ENCODE measurements around the gene CEP85L. TPM values are rescaled to one million over a fixed set of nuclear protein-coding genes. Genes with fewer than 3 reads are reported as not detected.

Gene CEP85L
- total and polyA plus RNA-seq, 4 donors, result 7.4 to 37.3 (median 18.2) TPM

- H3K36me3 ChIP-seq (ENCODE audit: control insufficient read depth, insufficient read depth, low read length), result no peaks in the 10 kb centered on the region
- no peaks in the 10 kb centered on the region for H3K4me1 ChIP-seq (ENCODE audit: control insufficient read depth, insufficient read depth, low read length)
- no peaks in the 10 kb centered on the region for H3K27me3 ChIP-seq (ENCODE audit: control insufficient read depth, insufficient read depth, low read length)
- peak in 1 of 6 donors; percentile 21 for DNase-seq (ENCODE audit: low read depth in 4 of 6, low spot score in 6 of 6)
- peaks cover 11% of the 10 kb centered on the region for H3K9me3 ChIP-seq (ENCODE audit: control insufficient read depth, insufficient read depth, low read length)
- no CpG with 5 or more reads among the region's 2 CpGs for WGBS (ENCODE audit: insufficient coverage)
- H3K27ac ChIP-seq (ENCODE audit: low read depth, low read length), result no peak overlapping the region
- no peak overlapping the region for H3K4me3 ChIP-seq (ENCODE audit: low read depth, low read length)
Measured at GRCh38 chr6:118571121-118571520, 80.3 kb downstream of the CEP85L start.

- H3K9me3 ChIP-seq (ENCODE audit: control insufficient read depth, insufficient read depth, low read length), result peaks cover 5% of the 10 kb centered on the region
- no peak overlapping the region for H3K27ac ChIP-seq (ENCODE audit: low read depth, low read length)
- no peaks in the 10 kb centered on the region for H3K36me3 ChIP-seq (ENCODE audit: control insufficient read depth, insufficient read depth, low read length)
- H3K4me3 ChIP-seq (ENCODE audit: low read depth, low read length), result no peak overlapping the region
- no CpG with 5 or more reads among the region's 1 CpG for WGBS (ENCODE audit: insufficient coverage)
- H3K4me1 ChIP-seq (ENCODE audit: control insufficient read depth, insufficient read depth, low read length), result no peaks in the 10 kb centered on the region
- DNase-seq (ENCODE audit: low read depth in 4 of 6, low spot score in 6 of 6), result no peak
- no peaks in the 10 kb centered on the region for H3K27me3 ChIP-seq (ENCODE audit: control insufficient read depth, insufficient read depth, low read length)
Measured at GRCh38 chr6:118569498-118569897, 81.9 kb downstream of the CEP85L start.

- 80% methylated on average over 1 of the region's 3 CpGs for WGBS (ENCODE audit: insufficient coverage)
- H3K27ac ChIP-seq (ENCODE audit: low read depth, low read length), result no peak overlapping the region
- H3K27me3 ChIP-seq (ENCODE audit: control insufficient read depth, insufficient read depth, low read length), result no peaks in the 10 kb centered on the region
- no peak overlapping the region for H3K4me3 ChIP-seq (ENCODE audit: low read depth, low read length)
- H3K4me1 ChIP-seq (ENCODE audit: control insufficient read depth, insufficient read depth, low read length), result no peaks in the 10 kb centered on the region
- no peak for DNase-seq (ENCODE audit: low read depth in 4 of 6, low spot score in 6 of 6)
- H3K9me3 ChIP-seq (ENCODE audit: control insufficient read depth, insufficient read depth, low read length), result no peaks in the 10 kb centered on the region
- H3K36me3 ChIP-seq (ENCODE audit: control insufficient read depth, insufficient read depth, low read length), result no peaks in the 10 kb centered on the region
Measured at GRCh38 chr6:118567974-118568373, 83.4 kb downstream of the CEP85L start.

GRCh38 chr6:118565311-118565960 is 86.0 kb downstream of the CEP85L start:
- H3K4me3 ChIP-seq (ENCODE audit: low read depth, low read length), result no peak overlapping the region

GRCh38 chr6:118562959-118563358 is 88.4 kb downstream of the CEP85L start:
- no CpG with 5 or more reads among the region's 1 CpG for WGBS (ENCODE audit: insufficient coverage)
- peak in 1 of 6 donors; percentile 7 for DNase-seq (ENCODE audit: low read depth in 4 of 6, low spot score in 6 of 6)
- Histone ChIP-seq H3K27ac (ENCODE audit: low read depth, low read length) (no peak overlapping the region), H3K4me1 (ENCODE audit: control insufficient read depth, insufficient read depth, low read length) (no peaks in the 10 kb centered on the region), H3K9me3 (ENCODE audit: control insufficient read depth, insufficient read depth, low read length) (no peaks in the 10 kb centered on the region), H3K36me3 (ENCODE audit: control insufficient read depth, insufficient read depth, low read length) (no peaks in the 10 kb centered on the region), H3K4me3 (ENCODE audit: low read depth, low read length) (no peak overlapping the region), H3K27me3 (ENCODE audit: control insufficient read depth, insufficient read depth, low read length) (no peaks in the 10 kb centered on the region)

More at GRCh38 chr6:118565311-118565960, 86.0 kb downstream of the CEP85L start:
- no peaks in the 10 kb centered on the region for H3K9me3 ChIP-seq (ENCODE audit: control insufficient read depth, insufficient read depth, low read length)
- H3K27me3 ChIP-seq (ENCODE audit: control insufficient read depth, insufficient read depth, low read length), result no peaks in the 10 kb centered on the region
- 64% methylated on average over 2 of the region's 5 CpGs for WGBS (ENCODE audit: insufficient coverage)
- H3K4me1 ChIP-seq (ENCODE audit: control insufficient read depth, insufficient read depth, low read length), result no peaks in the 10 kb centered on the region
- H3K36me3 ChIP-seq (ENCODE audit: control insufficient read depth, insufficient read depth, low read length), result no peaks in the 10 kb centered on the region
- DNase-seq (ENCODE audit: low read depth in 4 of 6, low spot score in 6 of 6), result peak in 4 of 6 donors; percentile 4 to 93 (median 54)
- H3K27ac ChIP-seq (ENCODE audit: low read depth, low read length), result no peak overlapping the region

GRCh38 chr6:118562248-118562647 is 89.1 kb downstream of the CEP85L start:
- H3K27ac ChIP-seq (ENCODE audit: low read depth, low read length), result no peak overlapping the region
- DNase-seq (ENCODE audit: low read depth in 4 of 6, low spot score in 6 of 6), result no peak
- H3K4me1 ChIP-seq (ENCODE audit: control insufficient read depth, insufficient read depth, low read length), result no peaks in the 10 kb centered on the region
- H3K27me3 ChIP-seq (ENCODE audit: control insufficient read depth, insufficient read depth, low read length), result no peaks in the 10 kb centered on the region
- no CpG with 5 or more reads among the region's 1 CpG for WGBS (ENCODE audit: insufficient coverage)
- no peaks in the 10 kb centered on the region for H3K36me3 ChIP-seq (ENCODE audit: control insufficient read depth, insufficient read depth, low read length)
- H3K4me3 ChIP-seq (ENCODE audit: low read depth, low read length), result no peak overlapping the region
- no peaks in the 10 kb centered on the region for H3K9me3 ChIP-seq (ENCODE audit: control insufficient read depth, insufficient read depth, low read length)

- Histone ChIP-seq H3K4me1 (ENCODE audit: control insufficient read depth, insufficient read depth, low read length) (no peaks in the 10 kb centered on the region), H3K9me3 (ENCODE audit: control insufficient read depth, insufficient read depth, low read length) (no peaks in the 10 kb centered on the region), H3K4me3 (ENCODE audit: low read depth, low read length) (no peak overlapping the region), H3K27ac (ENCODE audit: low read depth, low read length) (no peak overlapping the region), H3K36me3 (ENCODE audit: control insufficient read depth, insufficient read depth, low read length) (no peaks in the 10 kb centered on the region), H3K27me3 (ENCODE audit: control insufficient read depth, insufficient read depth, low read length) (no peaks in the 10 kb centered on the region)
- no peak for DNase-seq (ENCODE audit: low read depth in 4 of 6, low spot score in 6 of 6)
Measured at GRCh38 chr6:118559659-118560058, 91.7 kb downstream of the CEP85L start.

- Histone ChIP-seq H3K4me3 (ENCODE audit: low read depth, low read length) (no peak overlapping the region), H3K36me3 (ENCODE audit: control insufficient read depth, insufficient read depth, low read length) (no peaks in the 10 kb centered on the region), H3K27me3 (ENCODE audit: control insufficient read depth, insufficient read depth, low read length) (no peaks in the 10 kb centered on the region), H3K4me1 (ENCODE audit: control insufficient read depth, insufficient read depth, low read length) (no peaks in the 10 kb centered on the region), H3K9me3 (ENCODE audit: control insufficient read depth, insufficient read depth, low read length) (no peaks in the 10 kb centered on the region), H3K27ac (ENCODE audit: low read depth, low read length) (no peak overlapping the region)
- no peak for DNase-seq (ENCODE audit: low read depth in 4 of 6, low spot score in 6 of 6)
- WGBS (ENCODE audit: insufficient coverage), result 89% methylated on average over 3 of the region's 6 CpGs
Measured at GRCh38 chr6:118558464-118559217, 92.8 kb downstream of the CEP85L start.

GRCh38 chr6:118554698-118555097 is 96.7 kb downstream of the CEP85L start:
- H3K27ac ChIP-seq (ENCODE audit: low read depth, low read length), result no peak overlapping the region
- H3K4me3 ChIP-seq (ENCODE audit: low read depth, low read length), result no peak overlapping the region
- no peaks in the 10 kb centered on the region for H3K9me3 ChIP-seq (ENCODE audit: control insufficient read depth, insufficient read depth, low read length)
- DNase-seq (ENCODE audit: low read depth in 4 of 6, low spot score in 6 of 6), result no peak
- H3K36me3 ChIP-seq (ENCODE audit: control insufficient read depth, insufficient read depth, low read length), result no peaks in the 10 kb centered on the region
- no peaks in the 10 kb centered on the region for H3K27me3 ChIP-seq (ENCODE audit: control insufficient read depth, insufficient read depth, low read length)
- no peaks in the 10 kb centered on the region for H3K4me1 ChIP-seq (ENCODE audit: control insufficient read depth, insufficient read depth, low read length)
- 100% methylated on average over 1 of the region's 1 CpG for WGBS (ENCODE audit: insufficient coverage)

GRCh38 chr6:118553132-118553531 is 98.3 kb downstream of the CEP85L start:
- Histone ChIP-seq H3K4me1 (ENCODE audit: control insufficient read depth, insufficient read depth, low read length) (no peaks in the 10 kb centered on the region), H3K27me3 (ENCODE audit: control insufficient read depth, insufficient read depth, low read length) (no peaks in the 10 kb centered on the region), H3K4me3 (ENCODE audit: low read depth, low read length) (no peak overlapping the region), H3K9me3 (ENCODE audit: control insufficient read depth, insufficient read depth, low read length) (no peaks in the 10 kb centered on the region), H3K36me3 (ENCODE audit: control insufficient read depth, insufficient read depth, low read length) (no peaks in the 10 kb centered on the region), H3K27ac (ENCODE audit: low read depth, low read length) (no peak overlapping the region)
- no CpG with 5 or more reads among the region's 1 CpG for WGBS (ENCODE audit: insufficient coverage)
- DNase-seq (ENCODE audit: low read depth in 4 of 6, low spot score in 6 of 6), result no peak

Measured in spinal cord (tissue), 10 donors.